Measurements from ENCODE around the gene VPS26B. TPM values are rescaled to one million over a fixed set of nuclear protein-coding genes. Genes with fewer than 3 reads are reported as not detected.
"Not testable (repeated sequence)": the region's sequence is repeated elsewhere in the genome, so short reads cannot be mapped to it uniquely, and the experiment has no call there.

Gene VPS26B
- total RNA-seq, 4 donors from 2014 or later: 30.2 to 50.2 (median 41.7) TPM

DNA sequence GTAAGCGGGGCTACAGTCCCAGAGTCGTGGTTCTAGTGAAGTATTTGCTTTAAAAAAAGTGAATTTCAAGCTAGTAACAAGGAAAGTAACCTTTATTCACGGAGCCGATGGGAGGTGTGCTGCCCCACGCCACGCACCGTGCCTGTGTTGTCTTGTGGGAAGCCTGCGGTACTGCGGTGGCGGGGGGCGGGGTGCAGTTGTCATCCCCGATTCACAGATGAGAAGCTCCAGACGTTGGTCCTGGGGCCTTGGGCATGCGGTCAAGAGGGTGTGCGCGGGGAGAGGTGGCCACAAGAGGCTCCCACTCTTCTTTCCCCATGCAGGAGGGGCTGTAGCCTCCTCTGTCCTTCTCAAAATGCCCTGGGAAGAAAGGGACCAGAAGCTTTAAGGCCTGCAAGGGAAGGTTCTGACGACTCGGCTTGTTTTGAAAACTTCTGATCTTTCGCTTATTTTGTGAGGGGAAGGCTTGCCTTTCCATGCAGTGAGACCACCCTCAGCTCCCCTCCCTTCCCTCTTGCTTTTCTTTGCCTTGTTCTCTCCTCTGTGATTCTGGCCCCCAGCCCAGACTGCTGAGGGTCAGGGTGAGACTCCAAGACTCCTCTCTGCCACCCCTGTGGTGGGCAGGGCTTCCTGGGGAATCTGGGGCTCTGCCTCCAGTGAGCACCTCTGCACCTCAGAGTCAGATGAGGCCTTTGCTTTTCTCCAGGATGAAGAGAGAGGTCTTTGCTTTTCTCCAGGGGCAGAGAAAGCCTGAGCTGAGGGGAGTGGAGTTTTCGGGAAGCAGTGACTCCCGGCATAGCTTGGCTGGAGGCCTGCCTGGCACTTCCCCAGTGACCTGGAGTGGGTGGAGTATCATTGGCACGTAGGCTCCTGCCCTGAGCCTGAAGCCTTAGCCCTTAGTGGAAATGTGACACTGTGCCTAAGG lies 57.9 kb downstream of the VPS26B start:
- intact Hi-C loops (cut with DNase I): no loop called here
- WGBS: 90% methylated on average over 18 of the region's 22 CpGs
- H3K4me1 ChIP-seq: peaks cover 0 to 3% (median 1%) of the 10 kb centered on the region in 4 donors
- H3K36me3 ChIP-seq: no peaks in the 10 kb centered on the region
- TF ChIP-seq, protein P1, sequence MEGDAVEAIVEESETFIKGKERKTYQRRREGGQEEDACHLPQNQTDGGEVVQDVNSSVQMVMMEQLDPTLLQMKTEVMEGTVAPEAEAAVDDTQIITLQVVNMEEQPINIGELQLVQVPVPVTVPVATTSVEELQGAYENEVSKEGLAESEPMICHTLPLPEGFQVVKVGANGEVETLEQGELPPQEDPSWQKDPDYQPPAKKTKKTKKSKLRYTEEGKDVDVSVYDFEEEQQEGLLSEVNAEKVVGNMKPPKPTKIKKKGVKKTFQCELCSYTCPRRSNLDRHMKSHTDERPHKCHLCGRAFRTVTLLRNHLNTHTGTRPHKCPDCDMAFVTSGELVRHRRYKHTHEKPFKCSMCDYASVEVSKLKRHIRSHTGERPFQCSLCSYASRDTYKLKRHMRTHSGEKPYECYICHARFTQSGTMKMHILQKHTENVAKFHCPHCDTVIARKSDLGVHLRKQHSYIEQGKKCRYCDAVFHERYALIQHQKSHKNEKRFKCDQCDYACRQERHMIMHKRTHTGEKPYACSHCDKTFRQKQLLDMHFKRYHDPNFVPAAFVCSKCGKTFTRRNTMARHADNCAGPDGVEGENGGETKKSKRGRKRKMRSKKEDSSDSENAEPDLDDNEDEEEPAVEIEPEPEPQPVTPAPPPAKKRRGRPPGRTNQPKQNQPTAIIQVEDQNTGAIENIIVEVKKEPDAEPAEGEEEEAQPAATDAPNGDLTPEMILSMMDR (IDR thresholded peaks at IDR 0.05): no peak
- TF ChIP-seq EP300 (IDR thresholded peaks at IDR 0.05) (no peak), POLR2AphosphoS5 (IDR thresholded peaks at IDR 0.05) (no peak), POLR2A (IDR thresholded peaks at IDR 0.05; ENCODE audit: low read depth) (no peak)
- no peak overlapping the region for H3K27ac ChIP-seq (replicated peaks in 1 of 4)
- DNase-seq (ENCODE audit: extremely low spot score): peak; percentile 81
- no peak overlapping the region for H3K4me3 ChIP-seq
- peaks cover 0 to 50% (median 8%) of the 10 kb centered on the region in 4 donors for H3K27me3 ChIP-seq
- peaks cover 0 to 7% (median 0%) of the 10 kb centered on the region in 4 donors for H3K9me3 ChIP-seq

DNA sequence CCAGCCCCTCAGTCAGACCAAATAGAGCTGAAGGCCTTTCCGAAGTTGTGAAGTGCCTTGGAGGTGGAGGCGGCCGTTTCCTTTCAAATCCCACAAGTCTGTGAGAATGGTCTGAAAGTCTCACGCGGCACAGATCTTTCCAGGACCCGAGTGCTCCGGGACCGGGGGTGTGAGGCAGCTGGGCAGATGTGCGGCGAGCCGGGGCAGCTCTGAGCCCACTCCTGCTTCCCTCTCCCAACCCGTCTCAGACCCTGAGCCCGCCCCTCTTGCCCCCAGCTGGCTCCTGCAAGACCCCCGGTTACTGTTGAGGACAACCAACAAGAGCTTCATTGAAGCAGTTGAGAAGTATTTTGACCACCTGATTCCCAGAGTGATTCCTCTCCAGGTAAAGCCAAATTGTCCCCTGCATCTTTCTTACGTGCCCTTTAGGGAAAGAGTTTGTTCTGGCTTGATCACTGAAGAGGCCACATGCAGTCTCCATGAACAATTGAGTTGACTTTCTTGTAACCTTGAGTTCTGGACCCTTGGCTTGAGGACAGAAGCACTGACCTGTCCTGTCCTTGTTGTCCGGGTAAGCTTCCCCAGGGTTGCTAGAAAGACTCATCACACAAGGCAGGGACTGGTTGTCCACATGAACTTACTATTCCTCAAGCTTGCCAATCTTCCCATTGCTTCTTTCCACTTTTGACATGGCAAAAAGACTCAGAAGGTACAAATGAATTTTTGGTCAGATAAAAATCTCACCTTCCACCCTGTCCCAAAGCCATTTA lies 59.2 kb downstream of the VPS26B start:
- Histone ChIP-seq H3K27ac (replicated peaks in 1 of 4) (no peak overlapping the region), H3K36me3 (no peaks in the 10 kb centered on the region), H3K27me3 (peaks cover 0 to 38% (median 0%) of the 10 kb centered on the region in 4 donors), H3K4me1 (no peaks in the 10 kb centered on the region), H3K9me3 (peaks cover 0 to 1% (median 0%) of the 10 kb centered on the region in 4 donors), H3K4me3 (no peak overlapping the region)
- TF ChIP-seq POLR2A (IDR thresholded peaks at IDR 0.05; ENCODE audit: low read depth): no peak
- TF ChIP-seq, protein P1 (IDR thresholded peaks at IDR 0.05): no peak
- TF ChIP-seq EP300 (IDR thresholded peaks at IDR 0.05): no peak
- TF ChIP-seq POLR2AphosphoS5 (IDR thresholded peaks at IDR 0.05): no peak
- peak; percentile 87 for DNase-seq (ENCODE audit: extremely low spot score)
- 89% methylated on average over 13 of the region's 16 CpGs for WGBS
- intact Hi-C loops (cut with DNase I): no loop called here

DNA sequence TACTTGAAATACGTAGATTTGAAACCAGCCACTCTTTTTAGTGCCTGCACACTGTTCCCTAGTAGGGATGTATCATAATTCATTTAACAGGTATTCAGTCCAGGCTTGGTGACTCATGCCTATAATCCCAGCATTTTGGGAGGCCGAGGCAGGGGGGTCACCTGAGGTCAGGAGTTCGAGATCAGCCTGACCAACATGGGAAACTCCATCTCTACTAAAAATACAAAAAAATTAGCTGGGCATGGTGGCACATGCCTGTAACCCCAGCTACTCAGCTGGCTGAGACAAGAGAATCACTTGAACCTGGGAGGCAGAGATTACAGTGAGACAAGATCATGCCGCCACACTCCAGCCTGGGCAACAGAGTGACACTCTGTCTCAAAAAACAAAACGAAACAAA lies 59.9 kb downstream of the VPS26B start:
- intact Hi-C loops (cut with DNase I); H3K4me3 ChIP-seq; H3K4me1 ChIP-seq; H3K9me3 ChIP-seq; H3K36me3 ChIP-seq; H3K27ac ChIP-seq (replicated peaks in 1 of 4): not testable (repeated sequence)
- peaks cover 0 to 30% (median 0%) of the 10 kb centered on the region in 4 donors for H3K27me3 ChIP-seq
- DNase-seq (ENCODE audit: extremely low spot score): peak; percentile 53
- 84% methylated on average over 5 of the region's 5 CpGs for WGBS

DNA sequence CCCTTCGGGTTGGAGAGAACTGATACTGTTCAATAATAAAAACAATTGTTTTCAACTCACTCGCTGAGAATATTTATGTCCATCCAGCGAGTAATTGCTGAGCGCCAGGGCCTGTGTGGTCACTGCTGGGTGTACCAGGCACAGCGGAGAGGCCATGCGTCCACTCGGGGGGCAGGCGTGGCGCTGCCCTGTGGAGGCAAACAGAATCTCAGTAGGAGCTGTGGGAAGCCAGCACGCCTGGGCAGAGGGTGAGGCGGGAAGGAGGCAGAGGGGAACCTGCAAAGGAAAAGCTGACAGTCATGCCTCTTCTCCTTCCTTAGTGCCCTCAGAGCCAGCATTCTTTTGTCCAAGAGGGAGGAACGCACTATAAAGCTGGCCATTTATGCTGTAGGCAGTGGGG lies 63.1 kb downstream of the VPS26B start:
- intact Hi-C loops (cut with DNase I): no loop called here
- Histone ChIP-seq H3K27me3 (peaks cover 0 to 11% (median 0%) of the 10 kb centered on the region in 4 donors), H3K27ac (replicated peaks in 1 of 4) (no peak overlapping the region), H3K36me3 (no peaks in the 10 kb centered on the region), H3K4me3 (no peak overlapping the region), H3K4me1 (no peaks in the 10 kb centered on the region), H3K9me3 (no peaks in the 10 kb centered on the region)
- WGBS: 91% methylated on average over 12 of the region's 12 CpGs
- TF ChIP-seq, protein P1 (IDR thresholded peaks at IDR 0.05): no peak
- TF ChIP-seq POLR2A (IDR thresholded peaks at IDR 0.05; ENCODE audit: low read depth) (no peak), POLR2AphosphoS5 (IDR thresholded peaks at IDR 0.05) (no peak), EP300 (IDR thresholded peaks at IDR 0.05) (no peak)
- DNase-seq (ENCODE audit: extremely low spot score): peak; percentile 57

DNA sequence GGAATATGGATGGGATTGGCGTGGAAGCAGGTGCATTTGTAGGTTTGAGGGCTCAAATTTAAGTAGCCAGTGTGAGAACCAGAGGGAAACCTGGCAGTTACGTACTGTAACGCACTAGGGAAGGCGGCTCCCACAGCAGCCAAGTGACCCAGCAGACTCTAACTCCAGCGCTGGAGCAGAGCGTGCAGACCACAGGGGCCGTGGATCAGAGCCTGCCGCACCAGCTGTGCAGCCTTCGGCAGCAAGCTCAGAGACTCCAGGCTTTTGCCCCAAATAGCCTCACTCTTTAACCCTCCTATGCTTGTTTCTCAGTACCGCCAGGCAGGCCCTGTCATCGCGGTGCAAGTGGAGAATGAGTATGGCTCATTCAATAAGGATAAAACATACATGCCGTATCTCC lies 64.0 kb downstream of the VPS26B start:
- Histone ChIP-seq H3K4me3 (no peak overlapping the region), H3K27me3 (peaks cover 0 to 2% (median 0%) of the 10 kb centered on the region in 4 donors), H3K27ac (replicated peaks in 1 of 4) (no peak overlapping the region), H3K9me3 (no peaks in the 10 kb centered on the region), H3K36me3 (no peaks in the 10 kb centered on the region), H3K4me1 (no peaks in the 10 kb centered on the region)
- intact Hi-C loops (cut with DNase I): no loop called here
- DNase-seq (ENCODE audit: extremely low spot score): peak; percentile 64
- TF ChIP-seq, protein P1 (IDR thresholded peaks at IDR 0.05): no peak
- no peak for TF ChIP-seq EP300 (IDR thresholded peaks at IDR 0.05)
- TF ChIP-seq POLR2AphosphoS5 (IDR thresholded peaks at IDR 0.05): no peak
- TF ChIP-seq POLR2A (IDR thresholded peaks at IDR 0.05; ENCODE audit: low read depth): no peak
- WGBS: 90% methylated on average over 13 of the region's 13 CpGs
